HL-60/S4 (cell line): ENCODE measurements around the gene TECTA.
"Not testable (repeated sequence)": the region's sequence is repeated elsewhere in the genome, so short reads cannot be mapped to it uniquely, and the experiment has no call there.

Experiments
- in situ Hi-C: fragments of 300-500 bp; cut with MboI; formaldehyde crosslinking; loops from 2 replicates; pipeline ENCODE4 v1.14.3; 2022; ENCODE audit warnings: low sequenced_read_pairs

TECTA gene

DNA sequence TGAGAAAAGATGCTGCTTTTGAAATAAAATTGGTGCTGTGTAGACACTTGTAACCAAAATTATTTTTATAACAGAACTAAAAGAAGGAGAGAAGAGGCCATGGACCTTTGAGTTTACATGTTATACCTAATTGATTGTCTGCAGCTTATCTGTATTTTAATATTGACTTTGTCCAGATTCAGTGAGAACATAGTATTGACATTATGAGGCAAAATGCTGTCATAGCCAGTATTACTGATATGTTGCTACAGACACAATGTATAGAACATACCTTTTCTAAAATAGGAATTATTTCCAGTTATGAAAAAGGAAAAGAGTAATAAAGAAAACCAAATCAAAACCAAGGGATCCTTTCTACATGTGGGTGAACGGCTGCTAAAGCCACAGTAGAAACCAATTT is 11.5 kb upstream of the TECTA start:
- in situ Hi-C loops, result no loop called here

DNA sequence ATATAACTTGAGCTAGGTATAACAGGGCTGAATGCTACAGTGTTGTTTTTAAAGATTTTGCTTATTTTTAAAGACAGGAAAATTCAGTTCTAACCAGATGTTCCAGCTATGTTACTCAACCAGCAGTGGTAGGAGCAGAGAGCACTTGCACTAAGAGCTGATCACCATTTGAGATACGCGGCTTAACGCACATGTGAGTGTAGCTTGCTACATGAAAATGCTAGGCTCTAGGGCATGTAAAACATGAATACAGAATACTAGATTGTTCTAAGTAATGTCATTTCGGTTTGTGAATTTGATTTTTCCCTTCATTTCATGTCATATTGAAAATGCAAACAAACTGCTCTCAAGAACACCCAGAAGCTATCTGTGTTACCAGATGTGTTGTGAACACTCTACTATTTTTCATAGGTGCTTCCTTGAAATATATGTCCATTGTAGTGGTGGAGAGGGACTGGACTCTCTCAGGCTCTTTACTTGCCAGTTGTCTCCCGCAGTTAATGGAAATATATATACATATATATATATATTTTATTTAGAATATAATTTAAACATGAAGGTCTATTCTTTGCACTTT is 10.8 kb upstream of the TECTA start:
- in situ Hi-C loops, result no loop called here

DNA sequence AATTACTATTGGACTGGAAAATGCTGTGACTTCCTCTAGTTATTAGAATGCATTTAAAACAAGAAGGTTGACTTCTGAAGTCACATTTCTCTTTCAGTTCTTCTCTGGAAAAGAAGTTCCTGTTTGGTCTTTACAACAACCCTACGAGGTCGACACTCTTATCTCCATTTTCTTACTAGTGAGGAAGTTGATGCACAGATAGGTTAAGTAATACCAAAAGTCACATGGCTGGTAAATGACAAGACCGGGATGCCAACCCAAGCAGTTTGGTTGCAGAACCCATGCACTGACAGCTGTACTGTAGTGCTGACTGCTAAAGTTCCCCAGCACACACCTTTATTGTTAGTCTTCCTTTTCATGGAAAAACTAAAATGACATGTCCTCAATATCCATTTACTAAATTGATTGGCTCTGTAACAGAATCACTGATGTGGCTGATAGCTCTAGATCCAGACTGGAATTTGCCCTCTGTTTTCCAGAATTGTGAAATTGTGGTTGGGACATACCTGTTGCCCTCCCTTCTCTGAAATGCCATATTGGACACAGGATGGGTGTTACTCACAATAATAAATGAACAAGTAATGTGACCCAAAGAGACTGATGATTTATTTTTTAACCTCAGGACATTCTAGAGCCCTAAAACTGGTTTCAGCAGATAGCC is 9.4 kb upstream of the TECTA start:
- in situ Hi-C loops, result no loop called here

DNA sequence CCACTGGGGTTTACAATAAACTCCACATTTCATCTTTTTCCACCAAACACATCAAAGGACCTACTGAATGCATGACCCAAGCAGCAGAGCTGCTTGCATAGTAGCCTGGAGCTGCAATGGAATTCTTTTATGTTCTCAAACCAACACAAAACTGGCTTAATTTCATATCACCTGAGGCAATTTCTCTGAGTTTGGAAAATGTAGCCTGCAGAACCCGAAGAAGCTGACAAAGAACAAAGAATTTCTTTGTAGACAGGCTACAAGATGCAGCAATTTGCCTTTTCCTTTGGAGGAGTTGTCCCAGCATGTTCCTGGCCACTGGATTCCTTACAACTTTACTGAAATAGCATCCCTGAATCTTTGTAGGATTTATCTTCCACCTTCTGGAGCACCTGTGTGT is 5.5 kb upstream of the TECTA start:
- in situ Hi-C loops, result no loop called here

DNA sequence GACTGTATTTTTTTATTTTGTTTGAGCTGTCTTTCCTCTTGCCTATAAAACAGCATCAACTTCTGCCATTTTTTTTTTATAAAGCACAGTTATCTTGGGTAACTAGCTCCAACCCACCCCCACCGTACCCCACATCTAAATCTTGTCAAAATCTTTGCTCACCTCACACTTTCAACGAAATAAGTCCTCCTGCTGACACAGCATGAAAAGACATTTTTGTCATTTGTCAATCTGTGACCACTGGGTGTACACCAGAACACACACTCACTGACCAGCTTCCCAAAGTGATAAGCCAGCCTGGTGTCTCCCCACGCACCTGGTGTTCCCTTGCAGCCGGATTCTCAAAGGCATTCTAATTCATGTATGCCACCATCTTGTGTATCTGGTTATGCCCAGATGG is 1.7 kb upstream of the TECTA start:
- in situ Hi-C loops, result no loop called here

DNA sequence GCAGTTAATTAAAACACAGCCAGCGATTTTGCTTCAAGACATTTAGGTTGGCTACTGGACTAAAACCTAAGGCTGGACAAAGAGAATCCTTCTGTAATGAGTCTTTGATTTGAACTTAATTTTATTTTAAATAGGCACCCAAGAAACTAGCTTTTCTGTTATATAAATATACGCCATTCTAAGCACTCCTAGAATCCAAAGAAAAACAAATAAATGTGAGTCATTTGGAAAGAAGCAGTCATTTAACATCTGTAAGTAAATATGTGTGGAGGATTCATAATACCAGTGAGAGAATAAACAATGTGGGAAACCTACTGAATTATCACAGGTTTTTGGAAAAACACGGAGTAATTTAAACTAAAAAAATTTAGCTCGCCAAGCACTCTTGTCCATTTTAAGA is 1.2 kb upstream of the TECTA start:
- in situ Hi-C loops, result no loop called here

DNA sequence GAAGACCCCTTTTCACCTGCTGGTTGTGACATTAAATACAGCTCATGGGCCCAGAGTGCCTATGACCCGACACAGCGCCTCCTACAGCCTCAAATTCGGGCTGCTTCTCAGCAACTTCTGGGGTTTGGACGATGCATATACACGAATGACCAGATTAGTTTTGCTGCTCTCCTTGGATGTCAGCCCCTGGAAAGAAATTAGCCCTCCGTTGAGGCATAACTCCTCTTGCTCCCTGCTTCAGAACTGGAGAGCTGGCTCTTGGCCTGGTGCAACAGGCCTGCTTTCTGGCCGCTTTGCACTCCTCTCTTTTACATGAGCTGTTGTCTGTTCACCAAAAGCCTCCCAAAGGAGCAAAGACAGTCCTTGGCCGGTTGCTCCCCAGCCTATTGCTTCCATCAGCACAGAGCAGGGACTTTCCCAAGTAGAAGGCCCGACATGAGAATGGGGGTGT is 3.3 kb downstream of the TECTA start:
- in situ Hi-C loops, result no loop called here

DNA sequence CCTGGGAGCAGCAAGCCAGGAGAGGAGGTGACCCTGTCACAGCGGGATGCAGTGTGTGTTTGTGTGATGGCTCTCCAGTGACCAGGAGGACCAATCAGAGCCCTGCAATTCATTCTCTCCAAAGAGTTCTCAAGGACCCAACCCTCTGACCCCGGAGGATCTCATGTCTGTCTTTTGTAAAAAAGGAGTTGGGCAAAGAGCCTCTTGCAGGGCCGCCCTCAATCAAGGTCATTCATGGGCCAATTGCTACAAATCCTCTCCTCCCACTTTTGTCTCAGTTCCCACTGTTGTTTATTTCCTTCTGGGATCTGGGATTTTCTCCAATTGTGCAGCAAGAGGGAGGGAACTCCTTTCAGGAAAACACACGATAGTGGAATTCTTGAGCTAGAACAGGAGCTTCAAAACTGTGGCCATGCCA is 4.0 kb downstream of the TECTA start:
- in situ Hi-C loops, result no loop called here

DNA sequence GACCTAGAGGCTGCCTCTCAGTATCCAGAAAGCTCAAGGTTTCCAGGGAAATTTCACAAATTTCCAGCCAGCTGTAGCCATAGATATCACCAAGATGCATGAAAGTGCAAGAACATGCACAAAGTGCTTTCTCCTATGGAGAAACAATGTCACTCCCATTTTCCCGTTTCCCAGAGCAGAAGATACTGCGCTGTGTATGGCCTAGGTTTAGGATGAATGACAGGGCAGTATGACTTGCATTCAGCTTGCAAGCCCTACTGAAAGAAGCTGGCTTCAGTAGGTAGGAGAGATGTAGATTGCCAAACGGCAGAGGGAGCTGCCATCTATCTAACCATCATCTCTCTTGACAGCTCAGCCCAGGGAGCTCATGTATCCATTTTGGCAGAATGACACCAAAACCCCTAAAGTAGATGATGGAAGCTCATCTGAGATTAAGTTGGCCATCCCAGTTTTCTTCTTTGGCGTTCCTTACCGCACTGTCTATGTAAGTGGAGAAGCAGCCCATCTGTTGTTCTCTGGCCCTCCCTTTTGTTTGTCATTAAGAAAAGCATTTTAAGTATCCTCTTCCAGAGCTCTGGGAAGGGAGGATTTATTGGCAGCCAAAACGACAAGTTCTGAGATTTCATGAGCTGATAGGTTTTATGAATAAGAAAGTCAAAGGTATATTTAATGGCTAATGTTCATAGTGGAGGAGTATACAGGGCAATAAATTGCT is 4.6 kb downstream of the TECTA start:
- in situ Hi-C loops, result no loop called here

DNA sequence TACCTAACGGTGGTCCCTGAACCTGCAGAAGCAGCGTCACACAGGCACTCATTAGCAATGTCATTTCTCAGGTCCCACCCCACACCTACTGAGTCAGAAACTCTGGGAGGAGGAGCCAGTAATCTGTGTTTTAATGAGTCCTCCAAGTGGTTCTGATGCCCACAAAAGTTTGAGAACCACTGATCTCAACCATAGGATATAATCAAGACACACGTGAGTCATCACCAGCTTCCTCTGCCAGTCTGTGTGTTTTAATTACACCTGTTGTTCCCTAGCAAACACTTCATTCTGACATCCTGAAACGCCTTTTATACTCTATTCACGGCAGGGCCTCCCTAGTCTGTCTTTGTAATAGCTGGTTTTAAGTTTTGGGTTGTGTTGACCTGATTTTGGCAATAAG is 5.8 kb downstream of the TECTA start:
- in situ Hi-C loops, result no loop called here

DNA sequence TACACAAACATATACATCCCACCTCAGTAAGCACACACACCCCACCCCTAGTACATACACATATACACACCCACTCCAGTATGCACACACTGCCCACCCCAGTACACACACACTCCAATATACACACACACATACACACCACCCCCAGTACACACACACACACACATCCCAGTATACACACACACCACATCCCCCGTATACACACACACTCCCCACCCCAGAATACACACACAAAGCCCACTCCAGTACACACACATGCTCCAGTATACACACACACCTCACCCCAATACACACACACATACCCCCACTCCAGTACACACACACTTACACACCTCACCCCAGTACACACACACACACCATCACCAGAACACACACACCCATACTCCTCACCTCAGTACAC is 7.4 kb downstream of the TECTA start:
- in situ Hi-C loops, result no loop called here

DNA sequence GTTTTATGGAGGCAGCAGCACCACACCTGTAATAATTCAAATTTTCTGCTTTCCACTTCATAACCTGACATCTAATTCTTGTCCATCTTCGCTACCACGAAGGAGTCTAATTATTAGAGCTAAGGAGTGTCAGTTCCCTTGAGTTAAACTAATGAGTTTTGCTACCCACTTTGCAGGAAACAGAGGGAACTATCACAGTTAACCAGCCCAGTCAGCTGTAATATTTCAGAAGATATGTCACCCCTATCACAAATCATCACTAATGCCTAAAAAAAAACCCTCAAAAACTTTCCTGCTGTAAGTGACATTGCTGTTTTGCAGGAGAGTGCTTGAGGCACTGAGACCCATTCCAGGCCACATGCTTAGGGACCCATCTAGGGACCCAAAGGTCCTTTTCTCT is 8.4 kb downstream of the TECTA start:
- in situ Hi-C loops, result no loop called here

DNA sequence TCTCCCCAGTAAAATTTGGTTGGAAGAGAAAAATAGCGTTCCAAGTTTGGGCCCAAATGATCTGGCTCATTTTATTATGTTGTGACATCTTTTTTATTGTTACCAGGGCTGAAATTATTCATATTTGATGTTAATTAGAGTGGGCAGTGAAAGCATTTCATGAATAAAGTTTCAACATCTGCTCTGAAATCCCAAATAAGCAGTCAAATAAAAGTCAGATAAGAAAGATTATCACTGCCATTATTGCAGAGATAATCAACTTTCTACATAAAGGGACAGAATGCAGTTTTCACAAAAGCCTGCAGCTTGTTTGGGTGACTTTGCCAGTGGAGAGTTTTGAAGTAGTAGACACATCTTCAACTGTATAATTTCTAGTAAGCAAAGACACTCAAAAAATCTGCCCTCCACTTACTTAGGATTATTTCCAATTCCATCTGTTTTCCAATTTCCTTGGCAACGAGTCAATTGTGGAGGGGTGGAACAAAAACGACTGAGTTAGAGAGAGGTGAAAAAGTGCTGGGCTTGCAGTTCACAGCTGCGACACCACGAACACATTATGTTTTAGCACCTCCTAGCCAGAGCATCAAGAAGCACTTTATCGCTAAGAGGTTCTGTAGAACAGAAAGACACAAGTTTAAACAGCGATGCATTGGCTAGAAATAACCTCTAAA is 9.0 kb downstream of the TECTA start:
- in situ Hi-C loops, result no loop called here

DNA sequence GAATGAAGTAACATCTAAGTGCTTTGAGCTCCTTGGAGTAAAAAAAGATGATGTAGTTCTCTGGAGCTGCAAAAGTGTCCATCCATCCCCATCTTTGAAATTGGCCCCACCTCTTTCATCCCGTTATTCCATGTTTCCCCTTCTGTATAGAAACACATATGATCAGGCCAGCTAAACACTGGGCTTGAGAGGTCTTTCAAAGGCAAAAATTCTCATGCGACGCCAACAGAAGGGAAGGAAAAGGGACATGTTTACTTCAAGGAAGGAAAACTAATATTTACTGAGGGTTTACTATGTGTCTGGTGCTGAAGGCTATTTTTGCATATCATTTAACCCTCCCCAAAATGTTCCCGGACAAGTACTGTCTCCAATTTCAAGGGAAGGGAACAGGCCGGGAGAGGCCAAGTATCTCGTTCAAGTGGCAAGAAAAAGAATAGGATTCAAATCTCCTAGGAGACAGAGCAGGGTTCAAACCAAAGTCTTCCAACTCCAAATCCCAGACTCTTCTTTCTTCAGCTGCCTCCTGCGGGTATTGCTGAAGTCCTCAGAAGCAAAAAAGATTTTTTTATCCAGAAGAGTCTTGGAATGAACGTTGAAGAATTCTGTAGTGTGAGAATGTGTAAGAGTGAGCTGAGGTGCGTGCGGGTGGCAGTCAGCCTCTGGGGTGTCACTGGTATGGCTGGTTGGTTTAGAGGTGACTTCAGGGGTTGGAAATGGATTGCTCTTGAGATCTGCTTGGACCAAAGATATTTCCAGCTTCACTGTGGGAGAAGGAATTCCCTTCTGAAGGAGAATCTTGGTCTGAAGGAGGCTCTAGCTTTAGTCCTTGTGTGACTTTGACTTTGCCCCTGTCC is 10.1 kb downstream of the TECTA start:
- in situ Hi-C loops, result no loop called here

DNA sequence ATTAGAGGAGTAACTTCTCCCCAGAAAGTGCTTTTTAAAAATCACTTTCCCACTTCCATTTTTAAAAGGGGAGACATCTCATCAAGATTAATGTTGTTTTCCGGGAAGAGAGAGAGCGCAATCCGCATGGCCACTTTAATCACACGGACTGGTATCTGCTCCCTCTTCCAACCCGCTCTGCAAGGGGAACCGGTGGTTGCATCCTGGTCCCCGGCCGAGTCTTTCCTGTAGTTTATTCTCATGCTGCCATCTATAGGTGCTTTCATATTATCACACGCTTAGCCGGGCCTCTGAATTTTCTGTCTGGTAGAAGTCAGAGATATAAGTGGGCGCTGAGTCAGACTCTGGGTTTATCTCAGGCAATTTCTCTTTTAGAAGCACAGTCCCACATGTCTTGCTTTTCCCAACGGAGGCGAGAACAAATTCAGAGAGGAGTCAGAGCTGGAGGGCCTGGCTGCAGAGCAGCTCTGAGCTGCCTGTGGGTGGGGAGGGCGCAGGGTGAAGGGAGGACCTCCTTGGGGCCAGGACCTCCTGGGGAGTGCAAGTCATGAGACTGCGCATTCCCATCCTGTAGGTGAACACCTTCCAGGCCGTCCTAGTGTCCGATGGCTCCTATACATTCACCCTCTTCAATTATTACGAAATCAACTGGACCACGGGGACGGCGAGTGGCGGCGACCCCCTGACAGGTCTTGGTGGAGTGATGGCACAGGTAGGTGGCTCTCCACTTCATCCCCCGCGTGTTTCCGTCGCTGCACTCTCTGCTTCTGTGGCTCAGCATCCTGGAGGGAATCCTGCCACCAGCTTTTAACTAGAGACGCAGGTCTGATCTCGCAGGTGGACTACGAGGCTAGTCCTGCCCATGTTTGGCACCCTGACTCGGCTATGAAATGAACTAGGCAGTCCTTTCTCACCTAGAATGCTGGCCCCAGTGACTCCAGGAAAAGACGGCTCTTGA is 11.7 kb downstream of the TECTA start:
- in situ Hi-C loops, result no loop called here

DNA sequence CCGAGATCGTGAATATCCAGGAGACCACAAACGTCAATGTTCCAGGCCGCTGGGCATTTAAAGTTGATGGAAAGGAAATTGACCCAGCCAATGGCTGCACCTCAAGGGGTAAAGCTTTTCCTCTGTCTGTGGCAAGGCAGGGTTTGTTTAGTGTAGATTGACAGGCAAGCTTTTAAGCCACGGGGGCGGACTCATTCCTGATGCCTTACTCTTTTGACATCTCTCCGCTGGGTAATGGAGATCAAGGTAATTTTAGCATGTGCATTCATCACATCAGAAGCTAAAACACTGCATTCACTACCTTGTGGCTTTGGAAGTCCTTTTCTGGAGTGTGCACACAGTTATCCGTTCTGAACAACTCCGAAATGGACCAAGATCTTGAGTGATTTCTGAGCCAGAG is 12.6 kb downstream of the TECTA start:
- in situ Hi-C loops, result no loop called here

DNA sequence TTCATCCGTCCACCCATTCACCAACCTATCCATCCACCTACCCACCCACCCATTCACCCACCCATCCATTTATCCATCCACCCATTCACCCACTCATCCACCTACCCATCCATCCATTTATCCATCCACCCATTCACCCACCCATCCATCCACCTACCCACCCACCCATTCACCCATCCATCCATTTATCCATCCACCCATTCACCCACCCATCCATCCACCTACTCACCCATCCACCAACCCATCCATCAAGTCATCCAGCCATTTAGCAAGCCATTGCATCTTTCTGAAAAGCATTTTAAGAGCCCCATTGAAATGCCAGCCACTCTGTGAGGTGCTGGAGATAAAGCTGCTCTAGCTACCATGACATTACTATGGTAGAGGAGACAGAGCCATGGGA is 14.0 kb downstream of the TECTA start:
- in situ Hi-C loops, result not testable (repeated sequence)

DNA sequence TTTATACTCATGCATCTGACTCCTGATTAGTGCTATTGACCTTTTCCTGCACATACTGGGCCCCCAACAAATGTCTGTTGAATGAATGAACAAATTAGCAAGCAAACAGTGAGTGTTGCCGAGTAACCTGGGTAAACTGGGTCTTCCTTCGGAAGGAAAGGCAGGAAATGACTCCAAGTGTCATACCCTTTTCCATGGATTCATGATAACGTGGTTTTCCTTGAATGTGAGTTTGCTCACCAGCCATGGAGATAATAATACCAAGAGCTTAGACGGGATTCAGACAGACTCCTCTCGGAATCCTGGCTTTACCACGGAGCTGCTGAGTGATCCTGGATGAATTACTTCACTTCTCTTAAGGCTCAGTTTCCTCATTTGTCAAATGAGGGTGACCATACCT is 16.7 kb downstream of the TECTA start:
- in situ Hi-C loops, result no loop called here

DNA sequence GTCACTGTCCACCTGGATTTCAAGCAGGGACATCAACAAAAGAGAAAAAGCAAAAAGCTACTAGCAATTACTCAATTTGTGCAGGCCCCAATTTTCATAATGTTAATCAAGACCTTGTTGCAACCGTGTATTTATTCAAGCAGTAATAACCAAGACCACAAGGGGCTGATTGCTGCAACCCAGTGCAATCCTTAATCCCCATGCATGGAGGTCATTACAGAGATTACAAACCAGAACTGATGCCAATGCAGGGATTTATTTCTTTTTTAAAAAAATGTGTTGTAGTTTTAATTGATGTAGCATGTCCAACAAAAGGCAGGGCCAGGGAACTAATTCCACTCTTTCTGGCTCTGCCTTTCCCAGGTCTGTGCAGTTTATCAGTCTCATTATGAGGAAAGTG is 18.4 kb downstream of the TECTA start:
- in situ Hi-C loops, result no loop called here

DNA sequence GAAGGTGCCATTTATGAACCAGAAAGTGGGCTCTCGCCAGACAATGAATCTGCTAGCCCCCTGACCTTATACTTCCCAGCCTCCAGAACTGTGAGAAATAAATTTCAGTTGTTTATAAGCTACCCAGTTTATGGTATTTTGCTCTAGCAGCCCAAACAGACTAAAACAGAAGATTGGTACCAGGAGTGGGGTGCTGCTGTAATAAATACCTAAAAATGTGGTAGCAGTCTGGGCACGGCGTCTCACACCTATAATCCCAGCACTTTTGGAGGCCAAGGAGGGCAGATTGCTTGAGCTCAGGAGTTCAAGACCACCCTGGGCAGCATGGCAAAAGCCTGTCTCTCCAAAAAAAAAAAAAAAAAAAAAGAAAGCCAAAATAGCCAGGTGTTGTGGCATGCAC is 21.3 kb downstream of the TECTA start:
- in situ Hi-C loops, result no loop called here
